ENCODE measurements around the gene NPHS1.

DNA sequence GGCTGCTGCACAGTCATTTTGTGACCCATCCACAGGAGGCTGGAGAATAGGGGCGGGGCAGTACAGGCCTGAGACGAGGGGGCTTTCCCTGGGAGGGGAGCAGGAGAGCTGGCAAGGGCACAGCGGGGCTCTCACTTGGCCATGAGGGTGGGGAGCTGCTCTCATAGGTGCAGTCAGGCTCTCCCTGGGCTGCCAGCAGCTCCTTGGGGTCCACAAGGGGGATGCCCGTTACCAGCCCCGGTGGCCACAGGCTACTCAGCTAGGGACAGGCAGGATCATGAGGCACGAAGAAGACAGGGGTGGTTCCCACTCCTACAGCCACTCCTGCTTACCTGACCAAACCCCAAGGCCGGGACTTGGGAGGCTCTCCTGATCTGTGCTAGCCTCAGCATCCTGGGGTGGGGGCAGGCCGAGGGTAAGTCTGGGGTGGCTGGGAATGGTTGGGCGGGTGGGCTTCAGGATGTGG is 60.5 kb downstream of the NPHS1 start:
- TF ChIP-seq, protein P1, sequence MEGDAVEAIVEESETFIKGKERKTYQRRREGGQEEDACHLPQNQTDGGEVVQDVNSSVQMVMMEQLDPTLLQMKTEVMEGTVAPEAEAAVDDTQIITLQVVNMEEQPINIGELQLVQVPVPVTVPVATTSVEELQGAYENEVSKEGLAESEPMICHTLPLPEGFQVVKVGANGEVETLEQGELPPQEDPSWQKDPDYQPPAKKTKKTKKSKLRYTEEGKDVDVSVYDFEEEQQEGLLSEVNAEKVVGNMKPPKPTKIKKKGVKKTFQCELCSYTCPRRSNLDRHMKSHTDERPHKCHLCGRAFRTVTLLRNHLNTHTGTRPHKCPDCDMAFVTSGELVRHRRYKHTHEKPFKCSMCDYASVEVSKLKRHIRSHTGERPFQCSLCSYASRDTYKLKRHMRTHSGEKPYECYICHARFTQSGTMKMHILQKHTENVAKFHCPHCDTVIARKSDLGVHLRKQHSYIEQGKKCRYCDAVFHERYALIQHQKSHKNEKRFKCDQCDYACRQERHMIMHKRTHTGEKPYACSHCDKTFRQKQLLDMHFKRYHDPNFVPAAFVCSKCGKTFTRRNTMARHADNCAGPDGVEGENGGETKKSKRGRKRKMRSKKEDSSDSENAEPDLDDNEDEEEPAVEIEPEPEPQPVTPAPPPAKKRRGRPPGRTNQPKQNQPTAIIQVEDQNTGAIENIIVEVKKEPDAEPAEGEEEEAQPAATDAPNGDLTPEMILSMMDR (IDR thresholded peaks at IDR 0.05), result no peak
- TF ChIP-seq, protein P2, sequence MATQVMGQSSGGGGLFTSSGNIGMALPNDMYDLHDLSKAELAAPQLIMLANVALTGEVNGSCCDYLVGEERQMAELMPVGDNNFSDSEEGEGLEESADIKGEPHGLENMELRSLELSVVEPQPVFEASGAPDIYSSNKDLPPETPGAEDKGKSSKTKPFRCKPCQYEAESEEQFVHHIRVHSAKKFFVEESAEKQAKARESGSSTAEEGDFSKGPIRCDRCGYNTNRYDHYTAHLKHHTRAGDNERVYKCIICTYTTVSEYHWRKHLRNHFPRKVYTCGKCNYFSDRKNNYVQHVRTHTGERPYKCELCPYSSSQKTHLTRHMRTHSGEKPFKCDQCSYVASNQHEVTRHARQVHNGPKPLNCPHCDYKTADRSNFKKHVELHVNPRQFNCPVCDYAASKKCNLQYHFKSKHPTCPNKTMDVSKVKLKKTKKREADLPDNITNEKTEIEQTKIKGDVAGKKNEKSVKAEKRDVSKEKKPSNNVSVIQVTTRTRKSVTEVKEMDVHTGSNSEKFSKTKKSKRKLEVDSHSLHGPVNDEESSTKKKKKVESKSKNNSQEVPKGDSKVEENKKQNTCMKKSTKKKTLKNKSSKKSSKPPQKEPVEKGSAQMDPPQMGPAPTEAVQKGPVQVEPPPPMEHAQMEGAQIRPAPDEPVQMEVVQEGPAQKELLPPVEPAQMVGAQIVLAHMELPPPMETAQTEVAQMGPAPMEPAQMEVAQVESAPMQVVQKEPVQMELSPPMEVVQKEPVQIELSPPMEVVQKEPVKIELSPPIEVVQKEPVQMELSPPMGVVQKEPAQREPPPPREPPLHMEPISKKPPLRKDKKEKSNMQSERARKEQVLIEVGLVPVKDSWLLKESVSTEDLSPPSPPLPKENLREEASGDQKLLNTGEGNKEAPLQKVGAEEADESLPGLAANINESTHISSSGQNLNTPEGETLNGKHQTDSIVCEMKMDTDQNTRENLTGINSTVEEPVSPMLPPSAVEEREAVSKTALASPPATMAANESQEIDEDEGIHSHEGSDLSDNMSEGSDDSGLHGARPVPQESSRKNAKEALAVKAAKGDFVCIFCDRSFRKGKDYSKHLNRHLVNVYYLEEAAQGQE (IDR thresholded peaks at IDR 0.05; ENCODE audit: insufficient read depth in 1 of 2, low read depth in 2 of 2, low read length in 1 of 2), result no peak
